Measurements from ENCODE around the gene GLCCI1.

The GLCCI1 gene

DNA sequence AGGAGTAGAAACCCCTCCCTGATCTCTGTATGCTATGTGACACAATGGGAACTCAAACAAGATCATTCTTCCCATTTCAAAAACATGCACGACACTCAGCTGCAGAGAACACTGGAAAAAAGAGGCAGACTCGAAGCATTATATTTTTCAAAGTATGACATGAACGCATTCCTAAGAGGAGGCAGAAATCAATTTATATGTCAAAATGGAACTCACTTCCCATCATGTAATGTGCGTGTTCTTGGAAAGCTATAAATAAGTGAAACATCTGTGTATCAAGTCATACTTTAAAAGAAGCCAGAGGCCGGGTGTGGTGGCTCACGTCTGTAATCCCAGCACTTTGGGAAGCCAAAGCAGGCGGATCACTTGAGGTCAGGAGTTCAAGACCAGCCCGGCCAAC, 150.7 kb downstream of the GLCCI1 start:
- TF ChIP-seq, protein P1, sequence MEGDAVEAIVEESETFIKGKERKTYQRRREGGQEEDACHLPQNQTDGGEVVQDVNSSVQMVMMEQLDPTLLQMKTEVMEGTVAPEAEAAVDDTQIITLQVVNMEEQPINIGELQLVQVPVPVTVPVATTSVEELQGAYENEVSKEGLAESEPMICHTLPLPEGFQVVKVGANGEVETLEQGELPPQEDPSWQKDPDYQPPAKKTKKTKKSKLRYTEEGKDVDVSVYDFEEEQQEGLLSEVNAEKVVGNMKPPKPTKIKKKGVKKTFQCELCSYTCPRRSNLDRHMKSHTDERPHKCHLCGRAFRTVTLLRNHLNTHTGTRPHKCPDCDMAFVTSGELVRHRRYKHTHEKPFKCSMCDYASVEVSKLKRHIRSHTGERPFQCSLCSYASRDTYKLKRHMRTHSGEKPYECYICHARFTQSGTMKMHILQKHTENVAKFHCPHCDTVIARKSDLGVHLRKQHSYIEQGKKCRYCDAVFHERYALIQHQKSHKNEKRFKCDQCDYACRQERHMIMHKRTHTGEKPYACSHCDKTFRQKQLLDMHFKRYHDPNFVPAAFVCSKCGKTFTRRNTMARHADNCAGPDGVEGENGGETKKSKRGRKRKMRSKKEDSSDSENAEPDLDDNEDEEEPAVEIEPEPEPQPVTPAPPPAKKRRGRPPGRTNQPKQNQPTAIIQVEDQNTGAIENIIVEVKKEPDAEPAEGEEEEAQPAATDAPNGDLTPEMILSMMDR (IDR thresholded peaks at IDR 0.05), result no peak

DNA sequence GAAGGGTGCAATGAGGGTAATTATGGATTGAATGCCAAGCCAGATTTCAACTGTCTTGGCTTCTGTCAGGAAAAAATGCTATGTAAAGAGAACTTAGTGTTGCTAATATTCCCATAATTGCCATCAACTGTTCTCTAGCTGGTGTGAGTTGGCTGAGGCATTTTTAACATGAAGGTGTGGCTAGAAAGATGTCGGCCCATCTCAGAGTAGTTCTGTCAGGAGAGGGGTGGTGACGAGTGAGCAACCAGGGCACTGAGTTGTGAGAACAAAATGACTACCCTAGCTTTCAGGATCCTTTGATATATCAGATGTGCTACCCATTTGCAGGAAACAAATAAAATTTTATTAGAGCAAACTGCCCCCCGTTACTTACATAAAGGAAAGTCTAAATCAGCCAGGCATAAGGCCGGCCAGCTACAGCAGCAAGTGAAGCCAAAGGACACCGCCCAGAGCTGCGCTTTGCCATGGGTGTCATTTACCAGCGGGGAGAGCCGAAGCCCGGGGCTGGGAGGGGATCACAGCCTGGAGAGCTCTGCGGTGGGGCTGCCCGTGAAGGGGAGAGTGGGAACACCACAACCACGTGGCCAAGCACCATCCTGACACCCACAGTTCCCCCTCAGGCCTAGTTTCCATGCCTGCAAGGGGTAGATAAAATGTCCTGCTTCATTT, 151.9 kb downstream of the GLCCI1 start:
- TF ChIP-seq, protein P1 (IDR thresholded peaks at IDR 0.05), result no peak

DNA sequence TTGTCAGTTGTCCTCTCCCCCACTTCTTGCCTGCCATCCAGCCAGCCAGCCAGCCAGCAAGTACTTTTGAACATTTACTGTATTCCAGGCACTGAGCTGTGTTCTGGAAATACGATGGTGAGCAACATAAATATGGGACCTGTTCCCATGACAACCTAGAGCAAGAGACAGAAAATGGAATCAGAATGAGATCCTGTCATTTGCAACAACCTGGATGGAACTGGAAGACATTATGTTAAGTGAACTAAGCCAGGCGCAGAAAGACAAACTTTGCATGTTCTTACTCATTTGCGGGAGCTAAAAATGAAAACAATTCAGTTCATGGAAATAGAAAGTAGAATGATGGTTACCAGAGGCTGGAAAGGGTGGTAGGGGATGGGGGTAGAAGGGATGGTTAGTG, 152.6 kb downstream of the GLCCI1 start:
- TF ChIP-seq, protein P1 (IDR thresholded peaks at IDR 0.05), result no peak

DNA sequence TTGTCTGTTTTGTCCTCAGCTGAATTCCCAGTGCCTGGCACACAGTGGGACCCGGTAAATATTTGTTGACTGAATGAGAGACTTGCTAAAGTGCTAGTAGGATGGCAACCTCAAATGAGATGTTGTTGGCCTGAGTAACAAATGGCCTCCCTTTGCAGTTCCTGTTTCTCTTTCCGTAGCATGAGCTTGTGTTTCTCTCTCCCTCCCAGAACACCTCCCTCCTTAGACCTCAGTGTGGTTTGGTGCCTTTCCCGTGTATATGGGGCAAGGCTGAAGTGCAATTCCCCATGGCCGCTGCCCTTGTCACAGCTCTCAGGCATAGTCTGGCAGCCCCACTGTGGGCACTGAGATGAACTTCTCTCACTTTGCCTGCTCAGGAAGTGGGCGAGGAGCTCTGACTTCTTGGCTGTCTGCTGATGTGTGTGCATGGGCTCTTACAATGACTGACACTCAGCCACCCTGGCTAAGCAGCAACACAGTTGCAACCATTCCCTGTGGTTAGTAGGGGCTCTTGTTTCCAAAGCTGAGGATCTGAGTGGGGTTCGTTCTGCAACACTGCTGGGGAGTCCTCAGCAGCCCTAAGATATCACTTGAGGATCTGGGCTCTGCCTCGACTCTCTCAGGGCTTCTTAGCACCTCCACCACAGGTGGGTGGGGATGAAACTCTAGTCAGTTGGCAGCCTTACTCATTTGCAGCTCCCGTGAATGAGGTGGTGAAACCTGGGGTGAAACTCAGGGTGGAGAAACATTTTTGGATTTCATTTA, 157.3 kb downstream of the GLCCI1 start:
- TF ChIP-seq, protein P1 (IDR thresholded peaks at IDR 0.05), result no peak

DNA sequence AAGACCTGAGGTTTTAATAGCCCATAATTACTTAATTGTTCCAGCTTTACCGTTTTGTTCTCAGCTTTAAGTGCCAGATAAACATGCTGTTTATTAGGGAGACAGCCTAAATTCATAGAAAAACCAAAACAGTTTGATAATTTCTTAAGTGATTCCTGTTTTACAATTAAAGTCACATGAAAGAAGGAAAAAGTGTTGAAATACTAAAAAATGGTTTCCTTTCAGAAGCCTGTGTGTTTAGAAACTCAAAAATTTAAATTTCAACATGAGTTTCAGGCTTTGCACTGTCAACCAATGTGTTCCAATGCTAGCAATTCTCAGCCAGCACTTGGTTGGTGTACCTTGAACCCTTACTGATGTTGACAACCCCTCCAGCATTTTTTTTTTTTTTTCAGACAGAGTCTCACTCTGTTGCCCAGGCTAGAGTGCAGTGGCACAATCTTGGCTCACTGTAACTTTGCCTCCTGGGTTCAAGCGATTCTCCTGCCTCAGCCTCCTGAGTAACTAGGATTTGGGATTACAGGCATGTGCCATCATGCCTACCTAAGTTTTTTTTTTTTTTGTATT, 158.1 kb downstream of the GLCCI1 start:
- TF ChIP-seq, protein P1 (IDR thresholded peaks at IDR 0.05), result no peak

DNA sequence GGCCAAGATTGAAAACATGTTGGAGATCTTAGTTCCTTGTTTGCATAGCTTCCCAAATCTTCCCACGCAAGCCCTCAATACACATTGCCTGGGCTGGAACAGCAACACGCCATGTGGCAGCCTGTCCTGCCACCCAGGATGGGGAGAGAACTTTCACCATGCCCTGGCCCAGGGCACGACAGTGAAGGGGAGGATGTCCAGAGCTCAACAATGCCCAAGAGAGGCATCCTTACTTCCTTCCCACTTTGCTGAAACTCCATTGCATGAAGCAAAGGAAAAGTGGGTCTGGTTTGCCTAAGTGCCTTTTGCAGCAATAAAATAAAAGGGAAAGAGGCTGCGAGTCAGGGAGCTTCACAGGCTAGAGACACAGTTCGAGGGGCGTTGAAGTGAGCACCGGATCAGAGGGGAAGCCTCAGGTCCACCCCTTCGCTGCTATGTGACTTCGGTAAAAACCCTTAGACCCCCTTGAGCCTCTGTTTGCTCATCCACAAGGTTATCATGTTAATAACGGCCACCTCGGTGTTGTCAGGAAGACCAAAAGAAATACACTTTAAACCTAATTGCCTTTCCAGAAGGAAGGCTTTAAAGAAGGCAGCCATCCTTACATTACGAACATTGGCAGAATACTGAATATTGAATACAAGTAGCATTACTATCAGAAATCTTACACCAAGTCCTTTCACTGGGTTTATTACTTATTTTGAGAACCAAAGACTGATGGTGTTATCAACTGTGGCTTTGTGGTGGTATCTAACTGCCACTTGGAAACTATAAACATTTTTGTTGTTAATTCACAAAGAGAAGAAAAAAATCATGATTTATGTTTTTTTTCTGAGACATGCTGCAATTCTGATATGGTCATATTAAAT, 160.1 kb downstream of the GLCCI1 start:
- TF ChIP-seq, protein P1 (IDR thresholded peaks at IDR 0.05), result no peak

DNA sequence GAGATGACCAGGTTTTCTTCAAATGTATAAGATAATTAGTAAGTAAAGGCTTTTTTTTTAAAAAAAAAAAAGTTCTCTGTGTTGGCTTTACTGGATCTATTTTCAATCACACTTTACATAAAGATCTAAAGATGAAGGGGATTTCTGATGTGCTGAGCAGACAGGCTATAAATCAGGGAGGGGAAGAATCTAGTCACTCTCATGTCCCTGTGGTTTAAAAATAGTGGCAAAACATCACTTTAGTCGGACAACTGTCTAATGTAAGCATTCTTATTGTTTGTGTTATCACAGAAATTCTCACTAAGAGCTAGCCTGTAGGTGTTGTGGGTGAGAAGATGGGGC, 160.7 kb downstream of the GLCCI1 start:
- TF ChIP-seq, protein P1 (IDR thresholded peaks at IDR 0.05), result no peak
